Measurements from ENCODE around the gene GART.

GRCh38 chr21:33480481-33481103 lies 61.3 kb downstream of the GART start:
- no peak for TF ChIP-seq CTCF (IDR thresholded peaks at IDR 0.05)
- no peak for TF ChIP-seq POLR2A (IDR thresholded peaks at IDR 0.05)

Data from Peyer's patch (tissue), 4 donors.